Activated CD8-positive, alpha-beta T cell treated with anti-CD3 and anti-CD28 coated beads for 36 hours (primary cell): Measurements from ENCODE around the gene IL1RN. TPM values are rescaled to one million over a fixed set of nuclear protein-coding genes. Genes with fewer than 3 reads are reported as not detected.

ENCODE experiments used
- ATAC-seq: fragments of 200-7000 bp; cut with Tn5 transposase; one replicate; pipeline ENCODE4 v1.10.0; 2021; ENCODE audit warnings: mild to moderate bottlenecking, moderate library complexity
- CTCF ChIA-PET: fragments of 350-600 bp; sonication (Branson Sonifier 250); formaldehyde crosslinking; loops from one replicate; lab custom pipeline; 2021; ENCODE audit warnings: antibody characterized with exemption; lab: Charles Lee
- POLR2A ChIA-PET: fragments of 350-600 bp; sonication (Branson Sonifier 250); formaldehyde crosslinking; loops from one replicate; lab custom pipeline; 2021; ENCODE audit warnings: antibody characterized with exemption; lab: Charles Lee
- DNase-seq: peaks from one replicate; pipeline ENCODE4 v3.0.0-alpha.2; 2020
- H3K27ac Mint-ChIP-seq: one replicate; pipeline ENCODE4 v1.8.0; 2021; ENCODE audit warnings: mild to moderate bottlenecking, mixed read lengths
- H3K27me3 Mint-ChIP-seq: one replicate; pipeline ENCODE4 v1.8.0; 2021; ENCODE audit warnings: mixed read lengths
- H3K36me3 Mint-ChIP-seq: one replicate; pipeline ENCODE4 v1.8.0; 2021; ENCODE audit warnings: low read depth, mixed read lengths
- H3K4me1 Mint-ChIP-seq: one replicate; pipeline ENCODE4 v1.8.0; 2021; ENCODE audit warnings: low read depth, mixed read lengths
- H3K4me3 Mint-ChIP-seq: one replicate; pipeline ENCODE4 v1.8.0; 2021; ENCODE audit warnings: mild to moderate bottlenecking, moderate library complexity, mixed read lengths
- H3K9me3 Mint-ChIP-seq: one replicate; pipeline ENCODE4 v1.8.0; 2021; ENCODE audit warnings: mixed read lengths
- intact Hi-C: fragments of 100-400 bp; cut with micrococcal nuclease; formaldehyde crosslinking; loops from one replicate; pipeline ENCODE4 v1.10.0; 2022
- total RNA-seq, 2 experiments: library from RNA; stranded (reverse); gene quantifications; one replicate each; pipeline ENCODE4 v1.2.3, GENCODE V29; 2021
- TF ChIP-seq, protein P1 (sequence below): fragments of 200-600 bp; IDR thresholded peaks from one replicate; pipeline ENCODE4 v1.8.0; 2022; ENCODE audit warnings: antibody characterized with exemption, mild to moderate bottlenecking

IL1RN gene
- total RNA-seq, 2 experiments from 2014 or later = 0.50 to 0.85 TPM

DNA sequence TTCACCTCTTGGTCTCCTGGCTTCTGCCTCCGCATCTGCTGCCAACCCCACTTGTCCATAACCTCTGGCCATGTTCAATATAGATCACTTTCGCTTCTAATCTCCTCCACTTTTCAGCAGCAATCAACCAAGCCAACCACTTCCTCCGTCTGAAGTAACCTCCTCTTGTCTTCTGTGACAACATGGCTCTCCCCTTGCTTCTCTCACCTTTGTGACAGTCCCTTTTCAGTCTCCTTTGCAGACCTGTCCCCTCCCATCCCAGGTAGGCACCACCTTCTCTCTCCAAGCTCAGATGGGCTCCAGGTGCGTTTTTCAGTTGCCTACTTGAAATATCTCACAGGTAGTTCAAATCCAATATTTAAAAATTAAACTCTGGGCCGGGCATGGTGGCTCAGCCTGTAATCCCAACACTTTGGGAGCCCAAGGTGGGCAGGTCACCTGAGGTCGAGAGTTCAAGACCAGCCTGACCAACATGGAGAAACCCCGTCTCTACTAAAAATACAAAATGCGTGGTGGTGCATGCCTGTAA lies 41.7 kb downstream of the IL1RN start:
- TF ChIP-seq, protein P1, sequence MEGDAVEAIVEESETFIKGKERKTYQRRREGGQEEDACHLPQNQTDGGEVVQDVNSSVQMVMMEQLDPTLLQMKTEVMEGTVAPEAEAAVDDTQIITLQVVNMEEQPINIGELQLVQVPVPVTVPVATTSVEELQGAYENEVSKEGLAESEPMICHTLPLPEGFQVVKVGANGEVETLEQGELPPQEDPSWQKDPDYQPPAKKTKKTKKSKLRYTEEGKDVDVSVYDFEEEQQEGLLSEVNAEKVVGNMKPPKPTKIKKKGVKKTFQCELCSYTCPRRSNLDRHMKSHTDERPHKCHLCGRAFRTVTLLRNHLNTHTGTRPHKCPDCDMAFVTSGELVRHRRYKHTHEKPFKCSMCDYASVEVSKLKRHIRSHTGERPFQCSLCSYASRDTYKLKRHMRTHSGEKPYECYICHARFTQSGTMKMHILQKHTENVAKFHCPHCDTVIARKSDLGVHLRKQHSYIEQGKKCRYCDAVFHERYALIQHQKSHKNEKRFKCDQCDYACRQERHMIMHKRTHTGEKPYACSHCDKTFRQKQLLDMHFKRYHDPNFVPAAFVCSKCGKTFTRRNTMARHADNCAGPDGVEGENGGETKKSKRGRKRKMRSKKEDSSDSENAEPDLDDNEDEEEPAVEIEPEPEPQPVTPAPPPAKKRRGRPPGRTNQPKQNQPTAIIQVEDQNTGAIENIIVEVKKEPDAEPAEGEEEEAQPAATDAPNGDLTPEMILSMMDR = no peak
- Mint-ChIP-seq H3K36me3 (peaks cover 35% of the 10 kb centered on the region), H3K9me3 (peaks cover 10% of the 10 kb centered on the region), H3K4me3 (peak overlapping the region; percentile 51), H3K4me1 (peaks cover 74% of the 10 kb centered on the region), H3K27ac (peak overlapping the region; percentile 96), H3K27me3 (no peaks in the 10 kb centered on the region)
- ATAC-seq (peak; percentile 25), DNase-seq (peak; percentile 59)
- CTCF ChIA-PET = interaction anchor here (7.5 kb wide), 1 partner anchor 31 kb away, joined by 75 read pairs; no protein-coding TSS in a partner anchor
- intact Hi-C loops = no loop called here
- POLR2A ChIA-PET = interaction anchor here (0.6 to 0.8 kb wide), 2 partner anchors 11 to 12 kb away, joined by 3 read pairs; no protein-coding TSS in a partner anchor

DNA sequence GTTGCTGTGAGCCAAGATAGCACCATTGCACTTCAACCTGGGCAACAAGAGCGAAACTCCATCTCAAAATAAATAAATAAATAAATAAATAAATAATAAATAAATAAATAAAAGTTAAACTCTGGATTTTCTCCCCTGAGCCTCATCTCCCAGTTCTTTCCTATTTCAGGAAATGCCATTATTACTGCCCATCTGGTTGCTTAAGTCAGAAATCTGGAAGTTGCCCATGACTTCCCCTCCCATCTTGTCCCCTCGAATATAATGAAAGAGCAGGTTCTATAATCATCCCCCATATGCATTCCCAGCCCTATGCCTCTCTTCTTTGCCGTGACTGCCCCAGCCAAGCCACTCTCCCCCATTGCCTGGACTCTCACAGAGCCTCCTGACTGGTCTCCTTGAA lies 42.2 kb downstream of the IL1RN start:
- H3K36me3 Mint-ChIP-seq = peaks cover 40% of the 10 kb centered on the region
- peaks cover 10% of the 10 kb centered on the region for H3K9me3 Mint-ChIP-seq
- peaks cover 69% of the 10 kb centered on the region for H3K4me1 Mint-ChIP-seq
- H3K27me3 Mint-ChIP-seq = no peaks in the 10 kb centered on the region
- DNase-seq = no peak
- peak overlapping the region; percentile 63 for H3K27ac Mint-ChIP-seq
- H3K4me3 Mint-ChIP-seq = no peak overlapping the region
- TF ChIP-seq, protein P1 = no peak
- CTCF ChIA-PET = interaction anchor here (8.3 kb wide), 1 partner anchor 32 kb away, joined by 127 read pairs; no protein-coding TSS in a partner anchor
- POLR2A ChIA-PET = interaction anchor here (0.6 to 0.8 kb wide), 2 partner anchors 11 to 12 kb away, joined by 3 read pairs; no protein-coding TSS in a partner anchor
- intact Hi-C loops = no loop called here
- ATAC-seq = no peak

DNA sequence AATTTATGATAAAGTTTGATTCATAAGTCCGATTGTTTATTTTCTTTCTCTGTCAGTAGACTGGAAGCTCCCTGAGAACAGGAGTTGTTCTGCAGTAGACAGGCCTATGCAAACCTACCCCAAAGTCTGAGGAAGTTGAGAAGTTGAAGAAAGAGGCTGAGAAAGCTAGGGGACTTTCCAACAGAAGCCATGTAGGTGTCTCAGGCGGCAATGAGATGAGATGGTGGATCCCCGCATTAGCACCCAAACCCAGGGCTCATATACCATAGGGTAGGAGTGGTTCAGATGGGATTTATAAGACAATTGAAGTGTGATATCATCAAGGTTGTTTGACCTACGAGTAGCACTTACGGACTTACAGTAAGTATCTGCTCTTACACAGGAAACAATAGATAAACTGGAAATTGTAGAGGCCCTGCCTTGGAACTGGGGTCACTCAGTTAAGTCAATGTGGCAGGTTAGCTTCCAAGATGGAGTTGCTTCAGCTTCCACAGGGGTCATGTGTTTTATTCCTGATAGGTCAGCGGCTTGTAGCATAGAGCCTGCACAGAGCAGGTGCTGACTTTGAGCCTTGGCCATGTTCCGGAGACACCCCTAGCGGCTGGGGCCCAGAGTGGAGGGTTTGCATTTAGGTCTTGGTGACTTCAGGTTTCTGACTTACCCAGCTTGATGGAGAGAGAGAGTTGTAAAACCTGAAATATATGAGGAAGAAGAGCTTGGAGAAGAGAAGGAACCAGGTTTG lies 44.1 kb downstream of the IL1RN start:
- Mint-ChIP-seq H3K36me3 (peaks cover 58% of the 10 kb centered on the region), H3K27me3 (no peaks in the 10 kb centered on the region), H3K4me1 (peaks cover 66% of the 10 kb centered on the region), H3K27ac (peak overlapping the region; percentile 82), H3K9me3 (peaks cover 10% of the 10 kb centered on the region), H3K4me3 (no peak overlapping the region)
- DNase-seq (peak; percentile 38), ATAC-seq (no peak)
- ChIA-PET CTCF (interaction anchor here (1.7 to 8.3 kb wide), 4 partner anchors 7 to 34 kb away, joined by 6 to 127 read pairs (median 38); no protein-coding TSS in a partner anchor), POLR2A (interaction anchor here (0.6 to 5.8 kb wide), 5 partner anchors 7 to 14 kb away, joined by 3 to 58 read pairs (median 16); no protein-coding TSS in a partner anchor)
- TF ChIP-seq, protein P1 = no peak
- intact Hi-C loops = no loop called here

DNA sequence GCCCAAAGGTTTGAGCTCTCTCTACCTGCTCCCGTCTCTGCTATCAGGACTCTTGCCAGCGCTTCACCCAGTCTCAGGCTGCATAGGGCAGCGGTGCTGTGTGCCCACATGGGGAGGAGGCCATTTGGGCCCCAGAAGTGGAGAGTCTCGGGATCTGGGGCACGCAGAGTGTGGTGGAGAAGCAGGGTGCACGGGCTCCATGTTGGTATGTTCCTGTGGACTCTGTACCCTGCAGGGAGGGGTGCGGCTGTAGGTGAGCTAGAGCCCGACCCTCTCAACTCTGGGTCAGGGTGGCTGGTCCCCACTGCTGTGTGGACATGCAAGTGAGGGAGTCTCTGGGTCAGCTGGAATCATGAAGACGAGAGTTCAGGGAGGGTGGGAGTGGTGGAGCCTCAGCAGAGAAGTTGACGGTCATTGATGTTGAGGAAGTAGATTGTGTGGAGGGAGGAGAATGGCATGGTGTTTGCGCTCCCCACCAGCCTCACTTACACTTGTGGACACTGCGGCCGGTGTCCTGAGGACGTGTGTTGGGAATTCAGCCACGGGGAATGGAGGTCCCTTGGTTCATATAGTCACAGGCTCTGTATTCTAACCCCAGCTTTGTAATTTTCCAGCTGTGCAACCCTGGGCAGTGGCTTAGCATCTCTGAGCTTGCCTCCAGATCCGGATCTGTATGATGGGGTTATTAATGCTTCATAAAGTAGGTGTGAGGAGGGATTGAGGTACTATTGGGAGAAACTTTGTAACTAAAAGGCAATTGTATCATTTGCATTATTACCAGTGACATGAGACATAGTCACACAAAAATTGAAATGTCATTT lies 45.5 kb downstream of the IL1RN start:
- ATAC-seq (no peak), DNase-seq (no peak)
- Mint-ChIP-seq H3K27ac (peak overlapping the region; percentile 98), H3K4me1 (peaks cover 68% of the 10 kb centered on the region), H3K36me3 (peaks cover 72% of the 10 kb centered on the region), H3K9me3 (peaks cover 10% of the 10 kb centered on the region), H3K27me3 (no peaks in the 10 kb centered on the region), H3K4me3 (peak overlapping the region; percentile 84)
- CTCF ChIA-PET = interaction anchor here (2.4 to 8.3 kb wide), 7 partner anchors 9 to 93 kb away, joined by 8 to 127 read pairs (median 22); no protein-coding TSS in a partner anchor
- POLR2A ChIA-PET = interaction anchor here (0.6 to 5.8 kb wide), 12 partner anchors 8 to 527 kb away, joined by 3 to 58 read pairs (median 12); no protein-coding TSS in a partner anchor
- TF ChIP-seq, protein P1 = no peak
- intact Hi-C loops = no loop called here
